WTC11 (cell line): ENCODE measurements around the gene TNFRSF11A.

Experiments used
- CTCF ChIP-seq: fragments of 200-600 bp; IDR thresholded peaks from 2 replicates; pipeline ENCODE4 v1.8.0; 2022; ENCODE audit warnings: antibody characterized with exemption
- ELF4 ChIP-seq: sonication (generic); formaldehyde crosslinking; IDR thresholded peaks from 2 replicates; pipeline ENCODE4 v1.8.1; 2022; ENCODE audit warnings: low read depth, mild to moderate bottlenecking, moderate library complexity, missing genetic modification reagents
- JUN ChIP-seq: sonication (generic); formaldehyde crosslinking; IDR thresholded peaks from 2 replicates; pipeline ENCODE4 v1.8.0; 2023; ENCODE audit warnings: mild to moderate bottlenecking, missing genetic modification reagents
- KAT7 ChIP-seq: sonication (generic); formaldehyde crosslinking; IDR thresholded peaks from 2 replicates; pipeline ENCODE4 v1.8.1; 2023; ENCODE audit warnings: missing genetic modification reagents, mild to moderate bottlenecking, borderline replicate concordance
- MXD4 ChIP-seq: fragments of 250-450 bp; sonication (Bioruptor Pico); IDR thresholded peaks from 2 replicates; pipeline ENCODE4 v1.8.0; 2021; ENCODE audit warnings: mild to moderate bottlenecking, moderate library complexity, borderline replicate concordance
- NFE2L1 ChIP-seq: sonication (generic); formaldehyde crosslinking; IDR thresholded peaks from 2 replicates; pipeline ENCODE4 v1.8.1; 2023; ENCODE audit warnings: missing genetic modification reagents
- NFYB ChIP-seq: sonication (generic); formaldehyde crosslinking; conservative IDR thresholded peaks from 2 replicates; pipeline ENCODE4 v1.8.0; 2022; ENCODE audit warnings: low read depth, missing genetic modification reagents
- NR1H2 ChIP-seq: sonication (generic); formaldehyde crosslinking; IDR thresholded peaks from 2 replicates; pipeline ENCODE4 v1.9.0; 2021; ENCODE audit warnings: mild to moderate bottlenecking, moderate library complexity, missing genetic modification reagents
- SP1 ChIP-seq: sonication (generic); formaldehyde crosslinking; conservative IDR thresholded peaks from 2 replicates; pipeline ENCODE4 v1.8.1; 2022; ENCODE audit warnings: missing genetic modification reagents
- TF ChIP-seq, protein P1 (sequence below): sonication (generic); formaldehyde crosslinking; IDR thresholded peaks from 2 replicates; pipeline ENCODE4 v1.8.1; 2023; ENCODE audit warnings: mild to moderate bottlenecking, missing genetic modification reagents, moderate library complexity

- TF ChIP-seq CTCF = no peak
- TF ChIP-seq ELF4 (CRISPR knock-in tag) = no peak
- TF ChIP-seq MXD4 (CRISPR knock-in tag) = no peak
- no peak for TF ChIP-seq JUN (CRISPR knock-in tag)
- no peak for TF ChIP-seq KAT7 (CRISPR knock-in tag)
- TF ChIP-seq NFYB (CRISPR knock-in tag) = no peak
- TF ChIP-seq SP1 (CRISPR knock-in tag) = no peak
- no peak for TF ChIP-seq NFE2L1 (CRISPR knock-in tag)
- TF ChIP-seq NR1H2 = no peak
- TF ChIP-seq, protein P1, sequence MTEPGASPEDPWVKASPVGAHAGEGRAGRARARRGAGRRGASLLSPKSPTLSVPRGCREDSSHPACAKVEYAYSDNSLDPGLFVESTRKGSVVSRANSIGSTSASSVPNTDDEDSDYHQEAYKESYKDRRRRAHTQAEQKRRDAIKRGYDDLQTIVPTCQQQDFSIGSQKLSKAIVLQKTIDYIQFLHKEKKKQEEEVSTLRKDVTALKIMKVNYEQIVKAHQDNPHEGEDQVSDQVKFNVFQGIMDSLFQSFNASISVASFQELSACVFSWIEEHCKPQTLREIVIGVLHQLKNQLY (CRISPR knock-in tag) = no peak
These were observed 71.3 kb downstream of the TNFRSF11A start for GRCh38 chr18:62396381-62396780.
